Measurements from ENCODE around the gene RINL.
"Not testable (repeated sequence)": the region's sequence is repeated elsewhere in the genome, so short reads cannot be mapped to it uniquely, and the experiment has no call there.

- TF ChIP-seq CTCF (IDR thresholded peaks at IDR 0.05); POLR2AphosphoS5 (IDR thresholded peaks at IDR 0.05; ENCODE audit: low read depth, low read length): not testable (repeated sequence)
- TF ChIP-seq, protein P1, sequence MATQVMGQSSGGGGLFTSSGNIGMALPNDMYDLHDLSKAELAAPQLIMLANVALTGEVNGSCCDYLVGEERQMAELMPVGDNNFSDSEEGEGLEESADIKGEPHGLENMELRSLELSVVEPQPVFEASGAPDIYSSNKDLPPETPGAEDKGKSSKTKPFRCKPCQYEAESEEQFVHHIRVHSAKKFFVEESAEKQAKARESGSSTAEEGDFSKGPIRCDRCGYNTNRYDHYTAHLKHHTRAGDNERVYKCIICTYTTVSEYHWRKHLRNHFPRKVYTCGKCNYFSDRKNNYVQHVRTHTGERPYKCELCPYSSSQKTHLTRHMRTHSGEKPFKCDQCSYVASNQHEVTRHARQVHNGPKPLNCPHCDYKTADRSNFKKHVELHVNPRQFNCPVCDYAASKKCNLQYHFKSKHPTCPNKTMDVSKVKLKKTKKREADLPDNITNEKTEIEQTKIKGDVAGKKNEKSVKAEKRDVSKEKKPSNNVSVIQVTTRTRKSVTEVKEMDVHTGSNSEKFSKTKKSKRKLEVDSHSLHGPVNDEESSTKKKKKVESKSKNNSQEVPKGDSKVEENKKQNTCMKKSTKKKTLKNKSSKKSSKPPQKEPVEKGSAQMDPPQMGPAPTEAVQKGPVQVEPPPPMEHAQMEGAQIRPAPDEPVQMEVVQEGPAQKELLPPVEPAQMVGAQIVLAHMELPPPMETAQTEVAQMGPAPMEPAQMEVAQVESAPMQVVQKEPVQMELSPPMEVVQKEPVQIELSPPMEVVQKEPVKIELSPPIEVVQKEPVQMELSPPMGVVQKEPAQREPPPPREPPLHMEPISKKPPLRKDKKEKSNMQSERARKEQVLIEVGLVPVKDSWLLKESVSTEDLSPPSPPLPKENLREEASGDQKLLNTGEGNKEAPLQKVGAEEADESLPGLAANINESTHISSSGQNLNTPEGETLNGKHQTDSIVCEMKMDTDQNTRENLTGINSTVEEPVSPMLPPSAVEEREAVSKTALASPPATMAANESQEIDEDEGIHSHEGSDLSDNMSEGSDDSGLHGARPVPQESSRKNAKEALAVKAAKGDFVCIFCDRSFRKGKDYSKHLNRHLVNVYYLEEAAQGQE (IDR thresholded peaks at IDR 0.05; ENCODE audit: insufficient read depth in 1 of 2, low read depth in 2 of 2, low read length in 1 of 2): not testable (repeated sequence)
Measured at GRCh38 chr19:38884691-38885090, 6.6 kb upstream of the RINL start.
